GM18498 (cell line): ENCODE results near the gene TDRD5.

Experiments used
- ATAC-seq: cut with Tn5 transposase; IDR thresholded peaks from one replicate; pipeline ENCODE4 v1.9.1; 2021; ENCODE audit warnings: mild to moderate bottlenecking, moderate library complexity; ENCODE audit not compliant: unreplicated experiment

The TDRD5 gene

GRCh38 chr1:179731643-179732042 lies 140.0 kb downstream of the TDRD5 start:
- ATAC-seq = no peak
